Measurements from ENCODE around the gene BTAF1.
"Not testable (repeated sequence)": the region's sequence is repeated elsewhere in the genome, so short reads cannot be mapped to it uniquely, and the experiment has no call there.

The BTAF1 gene

GRCh38 chr10:91980319-91980718 is 56.7 kb downstream of the BTAF1 start:
- DNase-seq, result no peak

DNA sequence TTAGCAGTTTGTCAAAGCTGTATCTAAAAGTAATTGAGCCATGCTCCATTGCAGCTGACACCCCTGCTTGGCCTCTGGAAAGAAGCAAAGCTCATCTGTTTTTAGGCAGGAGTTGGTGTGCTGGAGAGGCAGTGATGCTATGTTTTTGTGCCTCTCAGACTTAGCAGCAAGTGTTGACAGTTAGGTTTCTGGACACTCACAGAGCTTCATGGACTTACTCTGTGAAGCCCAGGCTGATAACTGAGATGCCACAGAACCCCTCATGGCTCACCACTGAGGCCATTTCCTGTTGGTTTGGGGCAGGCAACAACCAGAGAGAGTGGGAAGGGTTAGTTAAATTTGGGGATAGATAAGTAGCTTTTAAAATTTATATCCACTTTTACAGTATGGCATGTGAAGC is 59.8 kb downstream of the BTAF1 start:
- no peak for DNase-seq

GRCh38 chr10:91987397-91988037 is 63.9 kb downstream of the BTAF1 start:
- no peak for DNase-seq

GRCh38 chr10:91992031-91992430 is 68.5 kb downstream of the BTAF1 start:
- no peak for DNase-seq

GRCh38 chr10:91996266-91996665 is 72.7 kb downstream of the BTAF1 start:
- DNase-seq, result no peak

GRCh38 chr10:92001581-92001980 is 78.0 kb downstream of the BTAF1 start:
- DNase-seq, result no peak

GRCh38 chr10:92001995-92002394 is 78.4 kb downstream of the BTAF1 start:
- no peak for DNase-seq

- no peak for DNase-seq
These were observed 79.7 kb downstream of the BTAF1 start for GRCh38 chr10:92003258-92003657.

DNA sequence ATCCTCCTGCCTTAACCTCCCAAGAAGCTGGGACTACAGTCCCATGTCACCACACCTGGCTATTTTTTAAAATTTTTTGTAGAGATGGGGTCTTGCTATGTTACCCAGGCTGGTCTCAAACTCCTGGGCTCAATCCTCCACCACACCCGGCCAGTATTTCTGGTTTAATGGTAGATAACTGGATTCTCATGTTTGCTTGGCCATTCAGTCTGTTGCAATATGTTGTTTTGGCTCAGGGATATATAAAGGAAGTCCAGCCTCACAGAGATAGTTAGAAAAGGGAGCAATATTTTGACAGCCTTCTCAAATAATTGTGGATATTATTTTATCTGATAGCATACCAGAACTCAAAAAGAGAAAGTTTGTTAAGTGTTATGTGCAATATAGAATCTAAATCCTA is 82.4 kb downstream of the BTAF1 start:
- no peak for DNase-seq

GRCh38 chr10:92009445-92009844 is 85.9 kb downstream of the BTAF1 start:
- no peak for DNase-seq

DNA sequence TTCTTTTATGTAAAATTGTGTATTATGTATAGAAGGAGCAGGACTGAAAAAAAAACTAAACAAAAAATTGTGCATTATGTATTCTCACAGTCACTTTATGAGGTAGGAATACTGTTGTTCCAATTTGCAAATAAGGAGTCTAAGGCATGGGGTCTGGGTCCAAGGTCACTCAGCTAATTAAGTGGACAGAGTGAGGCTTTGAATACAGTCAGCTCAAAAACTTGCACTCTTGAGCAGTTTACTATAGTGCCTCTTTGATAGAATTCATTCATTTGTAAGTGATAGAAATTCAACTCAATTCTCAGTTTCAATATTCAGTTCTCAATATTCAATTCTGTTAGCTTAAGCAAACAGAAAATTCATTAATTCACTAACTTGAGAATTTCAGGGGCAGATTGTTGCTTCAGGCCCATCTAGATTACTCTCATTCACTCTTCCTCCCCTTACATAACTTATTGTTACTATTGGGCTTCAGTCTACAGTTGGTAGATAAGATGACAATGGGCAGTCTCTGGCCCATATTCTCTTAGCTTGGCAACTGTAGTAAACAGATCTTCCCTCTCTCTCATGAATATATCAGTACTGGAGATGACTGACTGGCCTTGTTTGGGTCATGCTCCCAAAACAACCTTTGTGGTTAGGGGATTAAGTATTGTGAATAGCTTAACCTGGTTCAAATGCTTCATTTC is 86.6 kb downstream of the BTAF1 start:
- no peak for DNase-seq

GRCh38 chr10:92011560-92012214 is 88.1 kb downstream of the BTAF1 start:
- peak in 1 of 2 donors; percentile 3 for DNase-seq

DNA sequence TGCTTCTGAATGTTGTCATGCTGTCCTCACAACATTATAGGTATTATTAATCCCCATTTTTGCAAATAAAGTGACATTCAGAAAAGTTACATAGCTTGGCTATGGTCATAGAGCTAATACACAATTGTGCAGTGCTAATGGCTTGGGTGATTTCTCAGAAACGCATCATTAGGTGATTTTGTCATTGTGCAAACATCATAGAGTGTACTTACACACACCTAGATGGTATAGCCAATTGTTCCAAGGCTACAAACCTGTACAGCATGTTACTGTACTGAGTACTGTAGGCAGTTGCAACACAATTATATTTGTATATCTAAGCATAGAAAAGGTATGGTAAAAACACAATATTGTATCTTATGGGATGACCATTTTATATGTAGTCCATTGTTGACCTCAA is 91.0 kb downstream of the BTAF1 start:
- no peak for DNase-seq

DNA sequence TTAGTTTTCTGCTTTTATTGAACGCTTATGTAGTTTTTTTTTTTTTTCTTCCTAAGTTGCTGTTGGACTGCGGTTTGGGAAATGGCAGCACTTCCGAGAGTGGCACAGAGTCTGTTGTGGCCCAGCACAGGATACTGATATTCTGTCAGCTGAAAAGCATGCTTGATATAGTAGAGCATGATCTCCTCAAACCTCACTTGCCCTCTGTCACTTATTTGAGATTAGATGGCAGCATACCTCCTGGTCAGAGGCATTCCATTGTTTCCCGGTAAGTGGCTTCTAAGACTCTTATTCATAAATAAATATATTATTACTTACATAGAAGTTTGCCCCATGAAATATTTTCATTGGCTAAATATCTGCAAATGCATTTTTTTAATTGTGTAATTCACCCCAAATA is 101.1 kb downstream of the BTAF1 start:
- DNase-seq, result no peak

- not testable (repeated sequence) for DNase-seq
These were observed 101.8 kb downstream of the BTAF1 start for GRCh38 chr10:92025340-92025739.

DNA sequence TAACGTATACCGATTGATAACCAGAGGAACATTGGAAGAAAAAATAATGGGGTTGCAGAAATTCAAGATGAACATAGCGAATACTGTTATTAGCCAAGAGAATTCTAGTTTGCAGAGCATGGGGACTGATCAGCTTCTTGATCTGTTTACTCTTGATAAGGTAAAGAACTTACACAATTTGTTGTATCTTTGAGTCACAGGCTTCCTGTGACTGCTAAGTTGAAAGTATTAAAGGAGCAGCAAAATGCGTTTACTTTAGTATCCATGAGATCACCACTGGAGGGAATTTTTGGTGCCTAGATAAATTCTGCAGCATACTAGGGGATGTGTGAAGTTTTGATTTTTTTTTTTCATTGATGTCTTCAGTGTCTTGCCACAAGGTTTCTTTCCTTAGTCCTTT is 103.6 kb downstream of the BTAF1 start:
- no peak for DNase-seq

DNA sequence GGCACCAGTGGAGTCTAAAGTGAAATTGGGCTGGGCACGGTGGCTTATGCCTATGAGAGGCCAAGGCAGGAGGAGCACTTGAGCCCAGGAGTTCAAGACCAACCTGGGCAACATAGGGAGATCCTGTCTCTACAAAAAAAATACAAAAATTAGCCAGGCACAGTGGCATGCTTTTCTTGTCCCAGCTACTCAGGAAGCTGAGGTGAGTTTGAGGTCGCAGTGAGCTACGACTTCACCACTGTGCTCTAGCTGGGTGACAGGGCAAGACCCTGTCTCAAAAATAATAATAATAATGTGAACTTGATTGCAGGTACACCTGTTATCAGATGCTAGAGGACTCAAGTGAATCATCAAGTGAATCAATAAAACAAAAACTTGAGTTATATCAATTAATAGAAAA is 108.0 kb downstream of the BTAF1 start:
- DNase-seq, result no peak

- not testable (repeated sequence) for DNase-seq
These were observed 109.5 kb downstream of the BTAF1 start for GRCh38 chr10:92033070-92033469.

DNA sequence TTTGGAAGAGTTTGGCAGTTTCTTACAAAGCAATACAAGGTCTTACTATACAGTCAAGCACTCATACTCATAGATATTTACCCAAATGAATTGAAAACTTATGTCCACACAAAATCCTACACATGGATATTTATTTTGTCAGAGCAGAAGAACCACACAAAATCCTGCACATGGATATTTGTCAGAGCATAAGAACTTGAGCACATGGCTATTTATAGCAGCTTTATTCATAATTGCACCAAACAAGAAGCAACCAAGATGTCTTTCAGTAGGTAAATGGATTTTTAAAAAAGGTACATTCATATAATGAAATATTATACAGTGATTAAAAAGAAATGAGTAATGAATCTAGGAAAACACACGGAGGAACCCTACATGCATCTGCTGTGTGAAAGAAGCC is 115.4 kb downstream of the BTAF1 start:
- DNase-seq, result no peak

DNA sequence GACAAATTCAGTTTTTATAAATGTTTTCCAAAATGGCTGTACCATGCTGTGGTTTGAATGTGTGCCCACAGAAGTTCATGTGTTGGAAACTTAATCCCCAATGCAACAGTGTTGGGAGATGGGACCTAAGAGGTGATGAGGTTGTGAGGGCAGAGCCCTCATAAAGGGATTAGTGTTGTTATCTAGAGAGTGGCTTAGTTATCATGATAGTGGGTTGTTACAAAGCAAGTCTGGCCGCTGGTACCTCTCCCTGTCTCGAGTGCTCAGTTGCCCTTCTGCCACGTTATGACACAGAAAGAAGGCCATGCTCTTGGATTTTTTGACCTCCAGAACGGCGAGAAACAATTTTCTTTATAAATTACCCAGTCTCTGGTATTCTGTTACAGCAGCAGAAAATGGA is 119.0 kb downstream of the BTAF1 start:
- DNase-seq, result no peak

DNA sequence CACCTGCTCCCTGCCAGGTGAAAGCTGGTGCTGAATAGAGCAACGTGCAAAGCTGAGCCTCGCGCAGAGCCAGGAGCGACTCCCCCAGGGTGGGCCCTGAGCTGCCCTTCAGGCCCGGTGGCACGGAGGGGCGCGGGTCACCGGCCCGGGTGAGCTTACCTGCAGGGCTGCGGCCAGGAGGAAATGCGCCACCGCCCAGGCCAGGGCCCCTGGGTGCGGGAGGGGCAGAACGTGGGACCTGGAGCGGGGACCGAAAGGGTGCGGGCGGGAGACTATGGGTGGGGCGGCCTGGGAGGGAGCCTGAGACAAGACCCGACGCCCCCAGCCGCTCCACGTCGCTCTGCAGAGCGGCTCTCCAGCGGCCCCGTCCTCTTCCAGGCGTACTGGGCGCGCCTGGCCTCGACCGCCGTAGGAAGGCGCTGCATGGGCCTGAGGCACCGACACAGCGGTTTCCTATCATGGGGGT is 122.1 kb downstream of the BTAF1 start:
- no peak for DNase-seq

- no peak for DNase-seq
These were observed 123.6 kb downstream of the BTAF1 start for GRCh38 chr10:92047215-92047614.

GRCh38 chr10:92052088-92052487 is 128.5 kb downstream of the BTAF1 start:
- DNase-seq, result no peak

- DNase-seq, result no peak
These were observed 129.2 kb downstream of the BTAF1 start for GRCh38 chr10:92052741-92053140.
